Stimulated activated naive B cell treated with anti-CD40 and anti-IgM and Interleukin-4, amounts not matched to agents 10 μg/mL and 1 μg/mL and 100 μg/mL, for 72 hours (primary cell): ENCODE measurements around the gene HSPA4L.

ENCODE experiments used
- ATAC-seq, 2 donors: fragments of 150-1000 bp; cut with Tn5 transposase; replicated peaks; 2 replicates each; pipeline ENCODE4 v1.10.0; 2021; ENCODE audit warnings: moderate library complexity in 1 of 2
- DNase-seq: peaks from one replicate; pipeline ENCODE4 v3.0.0; 2021
- H3K27ac Mint-ChIP-seq: one replicate; pipeline ENCODE4 v1.8.0; 2022; ENCODE audit warnings: mild to moderate bottlenecking, mixed read lengths
- H3K27me3 Mint-ChIP-seq, 2 donors: one replicate each; pipeline ENCODE4 v1.8.0; 2022; ENCODE audit warnings: mixed read lengths in 2 of 2
- H3K36me3 Mint-ChIP-seq, 2 donors: one replicate each; pipeline ENCODE4 v1.8.0; 2022; ENCODE audit warnings: mixed read lengths in 2 of 2, mild to moderate bottlenecking in 1 of 2
- H3K4me1 Mint-ChIP-seq, 2 donors: one replicate each; pipeline ENCODE4 v1.8.0; 2022; ENCODE audit warnings: mixed read lengths in 2 of 2, mild to moderate bottlenecking in 1 of 2
- H3K4me3 Mint-ChIP-seq, 2 donors: one replicate each; pipeline ENCODE4 v1.8.0; 2022; ENCODE audit warnings: mild to moderate bottlenecking in 2 of 2, mixed read lengths in 2 of 2, moderate library complexity in 1 of 2
- H3K9me3 Mint-ChIP-seq, 2 donors: one replicate each; pipeline ENCODE4 v1.8.0; 2022; ENCODE audit warnings: mixed read lengths in 2 of 2, mild to moderate bottlenecking in 1 of 2

The HSPA4L gene

GRCh38 chr4:127782275-127783025 is at the start of gene HSPA4L:
TSS of gene HSPA4L (plus strand) at chr4:127782322. CDS start at chr4:127782551, 229 bp downstream.
- Mint-ChIP-seq H3K27ac (peak within 1 kb of the TSS; percentile 85), H3K4me1 (peaks cover 11 to 34% of the 10 kb centered on the region in 2 donors), H3K4me3 (peak within 1 kb of the TSS; percentile 82 to 86), H3K36me3 (peaks cover 2 to 4% of the 10 kb centered on the region in 2 donors), H3K27me3 (peaks cover 38 to 62% of the 10 kb centered on the region in 2 donors), H3K9me3 (peaks cover 2 to 4% of the 10 kb centered on the region in 2 donors)
- ATAC-seq: peak; percentile 65 to 70
- peak; percentile 73 for DNase-seq

- ATAC-seq (peak; percentile 60 to 73), DNase-seq (no peak)
- H3K27ac Mint-ChIP-seq: no peak overlapping the region
- no peaks in the 10 kb centered on the region for H3K36me3 Mint-ChIP-seq
- H3K9me3 Mint-ChIP-seq: no peaks in the 10 kb centered on the region
- no peak overlapping the region for H3K4me3 Mint-ChIP-seq
- H3K4me1 Mint-ChIP-seq: no peaks in the 10 kb centered on the region
- no peaks in the 10 kb centered on the region for H3K27me3 Mint-ChIP-seq
Measured at GRCh38 chr4:127732623-127733328, 49.3 kb upstream of the HSPA4L start.

- Mint-ChIP-seq H3K27me3 (peaks cover 3 to 5% of the 10 kb centered on the region in 2 donors), H3K36me3 (no peaks in the 10 kb centered on the region), H3K27ac (no peak overlapping the region), H3K4me1 (no peaks in the 10 kb centered on the region), H3K4me3 (no peak overlapping the region), H3K9me3 (no peaks in the 10 kb centered on the region)
- DNase-seq: no peak
- ATAC-seq: no peak
Measured at GRCh38 chr4:127734976-127735375, 47.1 kb upstream of the HSPA4L start.

- DNase-seq (no peak), ATAC-seq (peak in 1 of 2 donors; percentile 23)
- Mint-ChIP-seq H3K4me3 (no peak overlapping the region), H3K36me3 (peaks cover 0 to 3% of the 10 kb centered on the region in 2 donors), H3K9me3 (peaks cover 4 to 5% of the 10 kb centered on the region in 2 donors), H3K27me3 (peaks cover 8 to 9% of the 10 kb centered on the region in 2 donors), H3K27ac (no peak overlapping the region), H3K4me1 (no peaks in the 10 kb centered on the region)
Measured at GRCh38 chr4:127737295-127737694, 44.8 kb upstream of the HSPA4L start.

GRCh38 chr4:127741247-127741646 is 40.9 kb upstream of the HSPA4L start:
- no peak overlapping the region for H3K4me3 Mint-ChIP-seq
- ATAC-seq (no peak), DNase-seq (no peak)
- H3K27me3 Mint-ChIP-seq: peaks cover 17 to 18% of the 10 kb centered on the region in 2 donors
- peaks cover 0 to 8% of the 10 kb centered on the region in 2 donors for H3K36me3 Mint-ChIP-seq
- peaks cover 9 to 10% of the 10 kb centered on the region in 2 donors for H3K9me3 Mint-ChIP-seq
- H3K4me1 Mint-ChIP-seq: no peaks in the 10 kb centered on the region
- no peak overlapping the region for H3K27ac Mint-ChIP-seq

GRCh38 chr4:127747883-127748282 is 34.2 kb upstream of the HSPA4L start:
- Mint-ChIP-seq H3K27ac (no peak overlapping the region), H3K4me1 (no peaks in the 10 kb centered on the region), H3K9me3 (peaks cover 7 to 10% of the 10 kb centered on the region in 2 donors), H3K4me3 (no peak overlapping the region), H3K27me3 (peaks cover 16 to 20% of the 10 kb centered on the region in 2 donors), H3K36me3 (peaks cover 3% of the 10 kb centered on the region in 2 donors)
- no peak for ATAC-seq
- no peak for DNase-seq

- H3K4me1 Mint-ChIP-seq: no peaks in the 10 kb centered on the region
- ATAC-seq: no peak
Measured at GRCh38 chr4:127748957-127749356, 33.2 kb upstream of the HSPA4L start.

GRCh38 chr4:127756906-127757305 is 25.2 kb upstream of the HSPA4L start:
- peaks cover 3 to 14% of the 10 kb centered on the region in 2 donors for H3K27me3 Mint-ChIP-seq
- H3K4me1 Mint-ChIP-seq: peaks cover 0 to 3% of the 10 kb centered on the region in 2 donors
- no peak for DNase-seq
- no peaks in the 10 kb centered on the region for H3K36me3 Mint-ChIP-seq
- no peak overlapping the region for H3K4me3 Mint-ChIP-seq
- peaks cover 11% of the 10 kb centered on the region in 2 donors for H3K9me3 Mint-ChIP-seq
- H3K27ac Mint-ChIP-seq: no peak overlapping the region
- ATAC-seq: no peak

More at GRCh38 chr4:127748957-127749356, 33.2 kb upstream of the HSPA4L start:
- H3K36me3 Mint-ChIP-seq: peaks cover 3% of the 10 kb centered on the region in 2 donors
- DNase-seq: no peak
- H3K9me3 Mint-ChIP-seq: peaks cover 9 to 10% of the 10 kb centered on the region in 2 donors
- no peak overlapping the region for H3K4me3 Mint-ChIP-seq
- H3K27ac Mint-ChIP-seq: no peak overlapping the region
- H3K27me3 Mint-ChIP-seq: peaks cover 16 to 26% of the 10 kb centered on the region in 2 donors

- no peak overlapping the region for H3K27ac Mint-ChIP-seq
- DNase-seq (no peak), ATAC-seq (peak; percentile 12 to 23)
- peaks cover 0 to 3% of the 10 kb centered on the region in 2 donors for H3K4me1 Mint-ChIP-seq
- no peak overlapping the region for H3K4me3 Mint-ChIP-seq
- H3K36me3 Mint-ChIP-seq: no peaks in the 10 kb centered on the region
- H3K27me3 Mint-ChIP-seq: peaks cover 3 to 5% of the 10 kb centered on the region in 2 donors
- peaks cover 6 to 11% of the 10 kb centered on the region in 2 donors for H3K9me3 Mint-ChIP-seq
Measured at GRCh38 chr4:127759228-127759820, 22.8 kb upstream of the HSPA4L start.

- peaks cover 0 to 3% of the 10 kb centered on the region in 2 donors for H3K4me1 Mint-ChIP-seq
- H3K27me3 Mint-ChIP-seq: peaks cover 3 to 5% of the 10 kb centered on the region in 2 donors
- H3K4me3 Mint-ChIP-seq: no peak overlapping the region
- H3K36me3 Mint-ChIP-seq: no peaks in the 10 kb centered on the region
- no peak for ATAC-seq
- DNase-seq: no peak
- H3K27ac Mint-ChIP-seq: no peak overlapping the region
- peaks cover 6 to 11% of the 10 kb centered on the region in 2 donors for H3K9me3 Mint-ChIP-seq
Measured at GRCh38 chr4:127759893-127760292, 22.2 kb upstream of the HSPA4L start.

GRCh38 chr4:127771535-127772275 is 10.4 kb upstream of the HSPA4L start:
- no peak overlapping the region for H3K27ac Mint-ChIP-seq
- ATAC-seq (no peak), DNase-seq (no peak)
- no peak overlapping the region for H3K4me3 Mint-ChIP-seq
- H3K36me3 Mint-ChIP-seq: no peaks in the 10 kb centered on the region
- peaks cover 12 to 34% of the 10 kb centered on the region in 2 donors for H3K27me3 Mint-ChIP-seq
- no peaks in the 10 kb centered on the region for H3K9me3 Mint-ChIP-seq
- H3K4me1 Mint-ChIP-seq: no peaks in the 10 kb centered on the region

- no peaks in the 10 kb centered on the region for H3K9me3 Mint-ChIP-seq
- H3K4me3 Mint-ChIP-seq: no peak overlapping the region
- no peak for ATAC-seq
- H3K4me1 Mint-ChIP-seq: no peaks in the 10 kb centered on the region
- H3K27me3 Mint-ChIP-seq: peaks cover 20 to 44% of the 10 kb centered on the region in 2 donors
- DNase-seq: no peak
- H3K36me3 Mint-ChIP-seq: no peaks in the 10 kb centered on the region
- H3K27ac Mint-ChIP-seq: no peak overlapping the region
Measured at GRCh38 chr4:127772769-127773671, 9.1 kb upstream of the HSPA4L start.

- ATAC-seq: no peak
- no peak overlapping the region for H3K4me3 Mint-ChIP-seq
- peaks cover 0 to under 1% of the 10 kb centered on the region in 2 donors for H3K36me3 Mint-ChIP-seq
- no peak overlapping the region for H3K27ac Mint-ChIP-seq
- peaks cover 31 to 70% of the 10 kb centered on the region in 2 donors for H3K27me3 Mint-ChIP-seq
- peaks cover 0 to 4% of the 10 kb centered on the region in 2 donors for H3K4me1 Mint-ChIP-seq
- no peak for DNase-seq
- H3K9me3 Mint-ChIP-seq: peaks cover 0 to under 1% of the 10 kb centered on the region in 2 donors
Measured at GRCh38 chr4:127775843-127776242, 6.3 kb upstream of the HSPA4L start.
